Stimulated activated CD4-positive, alpha-beta T cell treated with anti-CD3 and anti-CD28 coated beads, Interleukin-4, amount 100 ng/mL, for 1 hour (primary cell): ENCODE measurements around the gene DHX57.

ENCODE experiments used
- DNase-seq: peaks from one replicate; pipeline ENCODE4 v3.0.0-alpha.2; 2020

The DHX57 gene

GRCh38 chr2:38750011-38750890 lies 125.5 kb downstream of the DHX57 start:
- DNase-seq: peak; percentile 60

- DNase-seq: no peak
These were observed 126.6 kb downstream of the DHX57 start for GRCh38 chr2:38748943-38749804.

GRCh38 chr2:38748391-38748790 lies 127.3 kb downstream of the DHX57 start:
- DNase-seq: no peak

GRCh38 chr2:38747819-38748218 lies 127.9 kb downstream of the DHX57 start:
- no peak for DNase-seq
